HepG2 (cell line): ENCODE measurements around the gene HDLBP. TPM values are rescaled to one million over a fixed set of nuclear protein-coding genes. Genes with fewer than 3 reads are reported as not detected.
A peak's percentile ranks its signal among the peaks of the same experiment; 100 is the strongest.

Source experiments
- CBFB ChIP-seq: sonication (generic); formaldehyde crosslinking; IDR thresholded peaks from 2 replicates; pipeline ENCODE4 v1.4.0; 2020; ENCODE audit warnings: missing genetic modification reagents
- CHD4 ChIP-seq: fragments of 200-600 bp; sonication (generic); IDR thresholded peaks from 2 replicates; pipeline ENCODE4 v1.7.0; 2017; ENCODE audit warnings: mild to moderate bottlenecking, low read length, borderline replicate concordance
- NR1H2 ChIP-seq: sonication (generic); formaldehyde crosslinking; IDR thresholded peaks from 2 replicates; pipeline ENCODE4 v1.8.1; 2022; ENCODE audit warnings: low read depth, missing genetic modification reagents, borderline replicate concordance
- PCBP1 ChIP-seq: fragments of 200-400 bp; formaldehyde crosslinking; IDR thresholded peaks from 2 replicates; pipeline ENCODE4 v1.6.1; 2017; ENCODE audit warnings: mild to moderate bottlenecking, low read depth, low read length, borderline replicate concordance
- PHF20 ChIP-seq: sonication (generic); formaldehyde crosslinking; IDR thresholded peaks from 2 replicates; pipeline ENCODE4 v1.5.0; 2020; ENCODE audit warnings: mild to moderate bottlenecking, missing genetic modification reagents
- RAD21 ChIP-seq: fragments of 450-650 bp; formaldehyde crosslinking; IDR thresholded peaks from 2 replicates; pipeline ENCODE4 v1.5.0; 2020; ENCODE audit warnings: mild to moderate bottlenecking
- SMC3 ChIP-seq: IDR thresholded peaks from 2 replicates; pipeline ENCODE4 v1.6.1; 2011; ENCODE audit warnings: low read length, improper control_type of control experiment
- STAG1 ChIP-seq: sonication (generic); formaldehyde crosslinking; IDR thresholded peaks from 2 replicates; pipeline ENCODE4 v1.4.0; 2020; ENCODE audit warnings: missing genetic modification reagents
- ZNF30 ChIP-seq: sonication (generic); formaldehyde crosslinking; IDR thresholded peaks from 2 replicates; pipeline ENCODE4 v1.5.0; 2020; ENCODE audit warnings: mild to moderate bottlenecking, missing genetic modification reagents
- ZNF337 ChIP-seq: sonication (generic); formaldehyde crosslinking; IDR thresholded peaks from 2 replicates; pipeline ENCODE4 v1.5.1; 2020; ENCODE audit warnings: missing genetic modification reagents, low read depth, mild to moderate bottlenecking, borderline replicate concordance
- ZNF343 ChIP-seq: sonication (generic); formaldehyde crosslinking; IDR thresholded peaks from 2 replicates; pipeline ENCODE4 v1.4.0; 2020; ENCODE audit warnings: mild to moderate bottlenecking, missing genetic modification reagents
- ZNF7 ChIP-seq: IDR thresholded peaks from 2 replicates; pipeline ENCODE4 v1.6.1; 2016; ENCODE audit warnings: missing biosample characterization, missing genetic modification reagents
- ZNF782 ChIP-seq: sonication (generic); formaldehyde crosslinking; IDR thresholded peaks from 2 replicates; pipeline ENCODE4 v1.4.0; 2020; ENCODE audit warnings: missing genetic modification reagents, mild to moderate bottlenecking, borderline replicate concordance
- polyA plus RNA-seq, 8 experiments: library from polyadenylated mRNA; depleted of rRNA in 3 of 8; stranded (reverse) in 7 of 8; unstranded in 1 of 8; fragments of >200 nt; fragmentation: Illumina TruSeq in 4 of 8; extraction: Trizol in 4 of 8; gene quantifications; 2 replicates each; pipeline versions ENCODE4 v1.2.1 to v1.2.3, GENCODE V29; 2011 to 2016; ENCODE audit warnings: low read depth in 4 of 8, missing spikeins in 1 of 8, mixed read lengths in 1 of 8; ENCODE audit not compliant: insufficient read depth in 1 of 8
- total RNA-seq, 5 experiments: library from RNA; depleted of rRNA; stranded (reverse); fragments of >200 nt; fragmentation: Illumina TruSeq; extraction: Trizol; gene quantifications; 2 replicates each; pipeline ENCODE4 v1.2.3, GENCODE V29; 2016; ENCODE audit warnings: low read depth in 1 of 5
- TF ChIP-seq, protein P1 (sequence below): sonication (generic); formaldehyde crosslinking; IDR thresholded peaks from 2 replicates; pipeline ENCODE4 v1.4.0; 2020; ENCODE audit warnings: mild to moderate bottlenecking, missing genetic modification reagents
- TF ChIP-seq, protein P2 (sequence below): sonication (generic); formaldehyde crosslinking; IDR thresholded peaks from 2 replicates; pipeline ENCODE4 v1.5.1; 2020; ENCODE audit warnings: mild to moderate bottlenecking, missing genetic modification reagents, moderate library complexity
- TF ChIP-seq, protein P3 (sequence below): sonication (generic); formaldehyde crosslinking; IDR thresholded peaks from 2 replicates; pipeline ENCODE4 v1.5.0; 2020; ENCODE audit warnings: mild to moderate bottlenecking, missing genetic modification reagents, borderline replicate concordance
- TF ChIP-seq, protein P4 (sequence below): IDR thresholded peaks from 2 replicates; pipeline ENCODE4 v1.6.1; 2012; ENCODE audit warnings: inconsistent platforms

HDLBP gene
- total and polyA plus RNA-seq, 2 of the 13 experiments (the other 11 are each of a cell fraction or from before 2014, with no cell fraction given) = 464 to 707 TPM

DNA sequence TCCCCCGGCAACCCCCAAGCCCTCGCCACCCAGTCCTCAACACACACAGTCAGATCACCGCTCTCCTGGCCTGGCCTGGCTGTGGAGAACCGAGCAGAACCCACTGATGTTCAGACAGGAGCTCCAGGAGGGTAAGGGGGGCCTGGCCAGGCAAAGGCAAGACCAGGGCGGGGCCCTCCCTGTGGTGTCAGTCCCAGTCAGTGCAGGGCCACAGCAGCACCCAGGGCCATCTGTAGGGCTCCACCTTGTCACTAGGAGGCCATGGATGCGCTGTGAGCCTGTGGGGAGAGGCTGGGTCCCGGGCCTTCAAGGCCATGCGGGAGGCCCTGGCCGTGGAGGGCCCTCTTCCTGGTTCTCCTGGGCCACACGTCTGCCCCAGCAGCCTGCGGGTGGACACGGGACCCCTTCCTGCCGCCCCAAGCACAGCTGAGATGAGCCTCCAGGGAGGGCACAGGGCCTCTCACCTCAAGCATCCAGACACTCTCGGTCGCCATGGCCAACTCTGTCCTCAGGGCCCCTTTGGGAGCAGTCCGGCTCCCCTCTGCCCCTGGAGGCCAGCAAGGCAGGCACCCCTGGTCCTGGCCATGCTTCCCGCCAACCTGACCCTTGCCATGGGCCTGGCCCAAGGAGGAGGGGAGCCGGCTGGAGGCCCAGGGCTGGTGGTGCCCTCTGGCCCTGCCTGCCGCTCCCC lies 125.0 kb downstream of the HDLBP start (continued):
- TF ChIP-seq NR1H2 (CRISPR knock-in tag) = no peak
- TF ChIP-seq, protein P1, sequence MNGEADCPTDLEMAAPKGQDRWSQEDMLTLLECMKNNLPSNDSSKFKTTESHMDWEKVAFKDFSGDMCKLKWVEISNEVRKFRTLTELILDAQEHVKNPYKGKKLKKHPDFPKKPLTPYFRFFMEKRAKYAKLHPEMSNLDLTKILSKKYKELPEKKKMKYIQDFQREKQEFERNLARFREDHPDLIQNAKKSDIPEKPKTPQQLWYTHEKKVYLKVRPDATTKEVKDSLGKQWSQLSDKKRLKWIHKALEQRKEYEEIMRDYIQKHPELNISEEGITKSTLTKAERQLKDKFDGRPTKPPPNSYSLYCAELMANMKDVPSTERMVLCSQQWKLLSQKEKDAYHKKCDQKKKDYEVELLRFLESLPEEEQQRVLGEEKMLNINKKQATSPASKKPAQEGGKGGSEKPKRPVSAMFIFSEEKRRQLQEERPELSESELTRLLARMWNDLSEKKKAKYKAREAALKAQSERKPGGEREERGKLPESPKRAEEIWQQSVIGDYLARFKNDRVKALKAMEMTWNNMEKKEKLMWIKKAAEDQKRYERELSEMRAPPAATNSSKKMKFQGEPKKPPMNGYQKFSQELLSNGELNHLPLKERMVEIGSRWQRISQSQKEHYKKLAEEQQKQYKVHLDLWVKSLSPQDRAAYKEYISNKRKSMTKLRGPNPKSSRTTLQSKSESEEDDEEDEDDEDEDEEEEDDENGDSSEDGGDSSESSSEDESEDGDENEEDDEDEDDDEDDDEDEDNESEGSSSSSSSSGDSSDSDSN (CRISPR knock-in tag) = 0 out of 2 replicates have a peak, but pooled peaks have one; percentile 46
- TF ChIP-seq CHD4 = no peak
- 0 out of 2 replicates have a peak, but pooled peaks have one; percentile 25 for TF ChIP-seq ZNF782 (CRISPR knock-in tag)
- peak; percentile 37; the same call in 1 of the 2 replicates for TF ChIP-seq RAD21 (CRISPR knock-in tag)
- TF ChIP-seq ZNF343 (CRISPR knock-in tag) = 0 out of 2 replicates have a peak, but pooled peaks have one; percentile 28
- no peak for TF ChIP-seq ZNF337 (CRISPR knock-in tag)
- TF ChIP-seq, protein P2, sequence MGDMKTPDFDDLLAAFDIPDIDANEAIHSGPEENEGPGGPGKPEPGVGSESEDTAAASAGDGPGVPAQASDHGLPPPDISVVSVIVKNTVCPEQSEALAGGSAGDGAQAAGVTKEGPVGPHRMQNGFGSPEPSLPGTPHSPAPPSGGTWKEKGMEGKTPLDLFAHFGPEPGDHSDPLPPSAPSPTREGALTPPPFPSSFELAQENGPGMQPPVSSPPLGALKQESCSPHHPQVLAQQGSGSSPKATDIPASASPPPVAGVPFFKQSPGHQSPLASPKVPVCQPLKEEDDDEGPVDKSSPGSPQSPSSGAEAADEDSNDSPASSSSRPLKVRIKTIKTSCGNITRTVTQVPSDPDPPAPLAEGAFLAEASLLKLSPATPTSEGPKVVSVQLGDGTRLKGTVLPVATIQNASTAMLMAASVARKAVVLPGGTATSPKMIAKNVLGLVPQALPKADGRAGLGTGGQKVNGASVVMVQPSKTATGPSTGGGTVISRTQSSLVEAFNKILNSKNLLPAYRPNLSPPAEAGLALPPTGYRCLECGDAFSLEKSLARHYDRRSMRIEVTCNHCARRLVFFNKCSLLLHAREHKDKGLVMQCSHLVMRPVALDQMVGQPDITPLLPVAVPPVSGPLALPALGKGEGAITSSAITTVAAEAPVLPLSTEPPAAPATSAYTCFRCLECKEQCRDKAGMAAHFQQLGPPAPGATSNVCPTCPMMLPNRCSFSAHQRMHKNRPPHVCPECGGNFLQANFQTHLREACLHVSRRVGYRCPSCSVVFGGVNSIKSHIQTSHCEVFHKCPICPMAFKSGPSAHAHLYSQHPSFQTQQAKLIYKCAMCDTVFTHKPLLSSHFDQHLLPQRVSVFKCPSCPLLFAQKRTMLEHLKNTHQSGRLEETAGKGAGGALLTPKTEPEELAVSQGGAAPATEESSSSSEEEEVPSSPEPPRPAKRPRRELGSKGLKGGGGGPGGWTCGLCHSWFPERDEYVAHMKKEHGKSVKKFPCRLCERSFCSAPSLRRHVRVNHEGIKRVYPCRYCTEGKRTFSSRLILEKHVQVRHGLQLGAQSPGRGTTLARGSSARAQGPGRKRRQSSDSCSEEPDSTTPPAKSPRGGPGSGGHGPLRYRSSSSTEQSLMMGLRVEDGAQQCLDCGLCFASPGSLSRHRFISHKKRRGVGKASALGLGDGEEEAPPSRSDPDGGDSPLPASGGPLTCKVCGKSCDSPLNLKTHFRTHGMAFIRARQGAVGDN (CRISPR knock-in tag) = peak; percentile 64
- TF ChIP-seq PCBP1 = 0 out of 2 replicates have a peak, but pooled peaks have one; percentile 56
- TF ChIP-seq ZNF7 (CRISPR knock-in tag) = no peak
- TF ChIP-seq, protein P3, sequence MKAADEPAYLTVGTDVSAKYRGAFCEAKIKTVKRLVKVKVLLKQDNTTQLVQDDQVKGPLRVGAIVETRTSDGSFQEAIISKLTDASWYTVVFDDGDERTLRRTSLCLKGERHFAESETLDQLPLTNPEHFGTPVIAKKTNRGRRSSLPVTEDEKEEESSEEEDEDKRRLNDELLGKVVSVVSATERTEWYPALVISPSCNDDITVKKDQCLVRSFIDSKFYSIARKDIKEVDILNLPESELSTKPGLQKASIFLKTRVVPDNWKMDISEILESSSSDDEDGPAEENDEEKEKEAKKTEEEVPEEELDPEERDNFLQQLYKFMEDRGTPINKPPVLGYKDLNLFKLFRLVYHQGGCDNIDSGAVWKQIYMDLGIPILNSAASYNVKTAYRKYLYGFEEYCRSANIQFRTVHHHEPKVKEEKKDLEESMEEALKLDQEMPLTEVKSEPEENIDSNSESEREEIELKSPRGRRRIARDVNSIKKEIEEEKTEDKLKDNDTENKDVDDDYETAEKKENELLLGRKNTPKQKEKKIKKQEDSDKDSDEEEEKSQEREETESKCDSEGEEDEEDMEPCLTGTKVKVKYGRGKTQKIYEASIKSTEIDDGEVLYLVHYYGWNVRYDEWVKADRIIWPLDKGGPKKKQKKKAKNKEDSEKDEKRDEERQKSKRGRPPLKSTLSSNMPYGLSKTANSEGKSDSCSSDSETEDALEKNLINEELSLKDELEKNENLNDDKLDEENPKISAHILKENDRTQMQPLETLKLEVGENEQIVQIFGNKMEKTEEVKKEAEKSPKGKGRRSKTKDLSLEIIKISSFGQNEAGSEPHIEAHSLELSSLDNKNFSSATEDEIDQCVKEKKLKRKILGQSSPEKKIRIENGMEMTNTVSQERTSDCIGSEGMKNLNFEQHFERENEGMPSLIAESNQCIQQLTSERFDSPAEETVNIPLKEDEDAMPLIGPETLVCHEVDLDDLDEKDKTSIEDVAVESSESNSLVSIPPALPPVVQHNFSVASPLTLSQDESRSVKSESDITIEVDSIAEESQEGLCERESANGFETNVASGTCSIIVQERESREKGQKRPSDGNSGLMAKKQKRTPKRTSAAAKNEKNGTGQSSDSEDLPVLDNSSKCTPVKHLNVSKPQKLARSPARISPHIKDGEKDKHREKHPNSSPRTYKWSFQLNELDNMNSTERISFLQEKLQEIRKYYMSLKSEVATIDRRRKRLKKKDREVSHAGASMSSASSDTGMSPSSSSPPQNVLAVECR (CRISPR knock-in tag) = peak; percentile 14; the same call in 1 of the 2 replicates
- TF ChIP-seq STAG1 = peak; percentile 34; the same call in 1 of the 2 replicates
- peak; percentile 4; the same call in 1 of the 2 replicates for TF ChIP-seq SMC3
- no peak for TF ChIP-seq ZNF30
- no peak for TF ChIP-seq PHF20 (CRISPR knock-in tag)
- no peak for TF ChIP-seq CBFB (CRISPR knock-in tag)
- TF ChIP-seq, protein P4, sequence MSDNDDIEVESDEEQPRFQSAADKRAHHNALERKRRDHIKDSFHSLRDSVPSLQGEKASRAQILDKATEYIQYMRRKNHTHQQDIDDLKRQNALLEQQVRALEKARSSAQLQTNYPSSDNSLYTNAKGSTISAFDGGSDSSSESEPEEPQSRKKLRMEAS = 0 out of 2 replicates have a peak, but pooled peaks have one; percentile 41
